Neural cell (in vitro differentiated cells): ENCODE results near the gene ACER2. TPM values are rescaled to one million over a fixed set of nuclear protein-coding genes. Genes with fewer than 3 reads are reported as not detected.

Experiments used
- H2AFZ ChIP-seq: fragments of 200-600, 300-800 bp; sonication (generic), shearing (Covaris generic); 2 replicates; pipeline ENCODE4 v1.6.0; 2014; ENCODE audit warnings: low read depth, mild to moderate bottlenecking, antibody characterized with exemption, low read length, moderate library complexity
- H3F3A ChIP-seq: fragments of 200-600 bp; shearing (Covaris generic); 2 replicates; pipeline ENCODE4 v1.6.1; 2016; ENCODE audit warnings: mild to moderate bottlenecking, moderate library complexity, mixed read lengths, antibody characterized with exemption, low read length; ENCODE audit not compliant: insufficient read depth, poor library complexity, severe bottlenecking
- H3K27ac ChIP-seq: fragments of 200-600, 300-800 bp; sonication (generic), shearing (Covaris generic); 2 replicates; pipeline ENCODE4 v1.5.1; 2014; ENCODE audit warnings: mild to moderate bottlenecking, low read length, moderate library complexity
- H3K27me3 ChIP-seq: fragments of 300-800, 200-600 bp; sonication (generic), shearing (Covaris generic); 2 replicates; pipeline ENCODE4 v1.6.0; 2014; ENCODE audit warnings: mild to moderate bottlenecking, low read depth, low read length, moderate library complexity; ENCODE audit not compliant: insufficient read depth
- H3K36me3 ChIP-seq: fragments of 300-800, 200-600 bp; sonication (generic), shearing (Covaris generic); 2 replicates; pipeline ENCODE4 v1.5.1; 2014; ENCODE audit warnings: mild to moderate bottlenecking, antibody characterized with exemption, low read length, moderate library complexity; ENCODE audit not compliant: insufficient read depth
- H3K4me2 ChIP-seq: fragments of 300-800, 200-600 bp; sonication (generic), shearing (Covaris generic); 2 replicates; pipeline ENCODE4 v1.6.0; 2014; ENCODE audit warnings: mild to moderate bottlenecking, low read length
- H3K4me3 ChIP-seq: fragments of 300-800, 200-600 bp; sonication (generic), shearing (Covaris generic); 2 replicates; pipeline ENCODE4 v1.5.1; 2014; ENCODE audit warnings: mild to moderate bottlenecking, low read length, moderate library complexity
- H3K79me2 ChIP-seq: fragments of 200-600 bp; shearing (Covaris generic); replicated peaks from 2 replicates; pipeline ENCODE4 v1.6.0; 2014; ENCODE audit warnings: mild to moderate bottlenecking, low read length, moderate library complexity; ENCODE audit not compliant: insufficient read depth
- H3K9ac ChIP-seq: fragments of 300-800, 200-600 bp; sonication (generic), shearing (Covaris generic); 2 replicates; pipeline ENCODE4 v1.6.1; 2016; ENCODE audit warnings: mild to moderate bottlenecking, low read length, mixed read lengths
- H3K9me2 ChIP-seq: fragments of 200-600 bp; shearing (Covaris generic); 2 replicates; pipeline ENCODE4 v1.6.1; 2016; ENCODE audit warnings: mild to moderate bottlenecking, low read length, mixed read lengths; ENCODE audit not compliant: insufficient read depth
- H3K9me3 ChIP-seq: fragments of 200-600, 300-800 bp; sonication (generic), shearing (Covaris generic); 2 replicates; pipeline ENCODE4 v1.6.1; 2016; ENCODE audit warnings: mild to moderate bottlenecking, mixed run types, low read length, moderate library complexity, mixed read lengths
- H4K20me1 ChIP-seq: fragments of 200-600 bp; shearing (Covaris generic); 2 replicates; pipeline ENCODE4 v1.6.1; 2016; ENCODE audit warnings: mild to moderate bottlenecking, mixed run types; ENCODE audit not compliant: insufficient read depth
- EP300 ChIP-seq: fragments of 450-650 bp; conservative IDR thresholded peaks from 2 replicates; pipeline ENCODE4 v1.6.1; 2014; ENCODE audit warnings: antibody characterized with exemption, mild to moderate bottlenecking, moderate library complexity; ENCODE audit not compliant: poor library complexity, severe bottlenecking
- EZH2 ChIP-seq: fragments of 200-600, 300-800 bp; shearing (Covaris generic), sonication (generic); IDR thresholded peaks from 2 replicates; pipeline ENCODE4 v1.6.1; 2014; ENCODE audit warnings: antibody characterized with exemption, low read length, borderline replicate concordance, mild to moderate bottlenecking; ENCODE audit not compliant: insufficient read depth, poor library complexity, severe bottlenecking
- MXI1 ChIP-seq: fragments of 450-650 bp; conservative IDR thresholded peaks from 2 replicates; pipeline ENCODE4 v1.6.1; 2014; ENCODE audit warnings: antibody characterized with exemption, mild to moderate bottlenecking; ENCODE audit not compliant: poor library complexity, severe bottlenecking
- POLR2AphosphoS5 ChIP-seq: IDR thresholded peaks from 2 replicates; pipeline ENCODE4 v1.6.1; 2012
- RAD21 ChIP-seq: fragments of 450-650 bp; conservative IDR thresholded peaks from 2 replicates; pipeline ENCODE4 v1.6.1; 2014; ENCODE audit warnings: antibody characterized with exemption, mild to moderate bottlenecking, moderate library complexity
- SMC3 ChIP-seq: fragments of 450-650 bp; conservative IDR thresholded peaks from 2 replicates; pipeline ENCODE4 v1.6.1; 2014; ENCODE audit warnings: antibody characterized with exemption, mild to moderate bottlenecking, moderate library complexity; ENCODE audit not compliant: poor library complexity
- TAF1 ChIP-seq: IDR thresholded peaks from 2 replicates; pipeline ENCODE4 v1.6.1; 2012; ENCODE audit warnings: low read depth
- polyA plus RNA-seq: library from polyadenylated mRNA; depleted of rRNA; stranded (reverse); fragments of >200 nt; gene quantifications from 2 replicates; pipeline ENCODE4 v1.2.3, GENCODE V29; 2014
- TF ChIP-seq, protein P1 (sequence below): IDR thresholded peaks from 2 replicates; pipeline ENCODE4 v1.6.1; 2012; ENCODE audit warnings: borderline replicate concordance
- TF ChIP-seq, protein P2 (sequence below): fragments of 450-650 bp; IDR thresholded peaks from 2 replicates; pipeline ENCODE4 v1.5.1; 2014; ENCODE audit warnings: antibody characterized with exemption, mild to moderate bottlenecking, moderate library complexity; ENCODE audit not compliant: poor library complexity, severe bottlenecking

ACER2 gene
- polyA plus RNA-seq, 1 donor from 2014 or later: 3.0 TPM

DNA sequence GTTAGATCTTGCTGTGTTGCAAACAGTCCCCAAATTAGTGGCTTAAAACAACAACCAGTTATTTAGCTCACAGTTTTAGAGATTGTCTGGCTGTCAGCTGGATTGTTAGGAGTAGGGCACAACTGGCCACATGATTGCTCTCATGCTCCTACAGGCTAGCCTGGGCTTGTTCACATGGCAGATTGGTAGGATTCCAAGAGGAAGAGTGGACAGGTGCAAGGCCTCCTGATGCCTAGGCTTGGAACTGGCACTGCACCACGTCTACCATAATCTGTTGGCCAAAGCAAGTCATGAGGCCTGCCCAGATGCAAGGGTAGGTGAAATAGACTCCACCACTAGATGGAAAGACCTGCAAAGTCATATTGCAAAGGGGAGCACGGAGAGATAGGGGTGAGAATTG, 76.4 kb downstream of the ACER2 start:
- no peak overlapping the region for H2AFZ ChIP-seq
- H3K9ac ChIP-seq: no peak overlapping the region
- H3K27ac ChIP-seq: no peak overlapping the region
- no peaks in the 10 kb centered on the region for H3K27me3 ChIP-seq
- no peaks in the 10 kb centered on the region for H3K36me3 ChIP-seq
- no peaks in the 10 kb centered on the region for H4K20me1 ChIP-seq
- no peak overlapping the region for H3K4me3 ChIP-seq
- no peaks in the 10 kb centered on the region for H3F3A ChIP-seq
- TF ChIP-seq, protein P1, sequence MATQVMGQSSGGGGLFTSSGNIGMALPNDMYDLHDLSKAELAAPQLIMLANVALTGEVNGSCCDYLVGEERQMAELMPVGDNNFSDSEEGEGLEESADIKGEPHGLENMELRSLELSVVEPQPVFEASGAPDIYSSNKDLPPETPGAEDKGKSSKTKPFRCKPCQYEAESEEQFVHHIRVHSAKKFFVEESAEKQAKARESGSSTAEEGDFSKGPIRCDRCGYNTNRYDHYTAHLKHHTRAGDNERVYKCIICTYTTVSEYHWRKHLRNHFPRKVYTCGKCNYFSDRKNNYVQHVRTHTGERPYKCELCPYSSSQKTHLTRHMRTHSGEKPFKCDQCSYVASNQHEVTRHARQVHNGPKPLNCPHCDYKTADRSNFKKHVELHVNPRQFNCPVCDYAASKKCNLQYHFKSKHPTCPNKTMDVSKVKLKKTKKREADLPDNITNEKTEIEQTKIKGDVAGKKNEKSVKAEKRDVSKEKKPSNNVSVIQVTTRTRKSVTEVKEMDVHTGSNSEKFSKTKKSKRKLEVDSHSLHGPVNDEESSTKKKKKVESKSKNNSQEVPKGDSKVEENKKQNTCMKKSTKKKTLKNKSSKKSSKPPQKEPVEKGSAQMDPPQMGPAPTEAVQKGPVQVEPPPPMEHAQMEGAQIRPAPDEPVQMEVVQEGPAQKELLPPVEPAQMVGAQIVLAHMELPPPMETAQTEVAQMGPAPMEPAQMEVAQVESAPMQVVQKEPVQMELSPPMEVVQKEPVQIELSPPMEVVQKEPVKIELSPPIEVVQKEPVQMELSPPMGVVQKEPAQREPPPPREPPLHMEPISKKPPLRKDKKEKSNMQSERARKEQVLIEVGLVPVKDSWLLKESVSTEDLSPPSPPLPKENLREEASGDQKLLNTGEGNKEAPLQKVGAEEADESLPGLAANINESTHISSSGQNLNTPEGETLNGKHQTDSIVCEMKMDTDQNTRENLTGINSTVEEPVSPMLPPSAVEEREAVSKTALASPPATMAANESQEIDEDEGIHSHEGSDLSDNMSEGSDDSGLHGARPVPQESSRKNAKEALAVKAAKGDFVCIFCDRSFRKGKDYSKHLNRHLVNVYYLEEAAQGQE: no peak
- no peak for TF ChIP-seq MXI1
- TF ChIP-seq EP300: no peak
- TF ChIP-seq SMC3: no peak
- TF ChIP-seq, protein P2, sequence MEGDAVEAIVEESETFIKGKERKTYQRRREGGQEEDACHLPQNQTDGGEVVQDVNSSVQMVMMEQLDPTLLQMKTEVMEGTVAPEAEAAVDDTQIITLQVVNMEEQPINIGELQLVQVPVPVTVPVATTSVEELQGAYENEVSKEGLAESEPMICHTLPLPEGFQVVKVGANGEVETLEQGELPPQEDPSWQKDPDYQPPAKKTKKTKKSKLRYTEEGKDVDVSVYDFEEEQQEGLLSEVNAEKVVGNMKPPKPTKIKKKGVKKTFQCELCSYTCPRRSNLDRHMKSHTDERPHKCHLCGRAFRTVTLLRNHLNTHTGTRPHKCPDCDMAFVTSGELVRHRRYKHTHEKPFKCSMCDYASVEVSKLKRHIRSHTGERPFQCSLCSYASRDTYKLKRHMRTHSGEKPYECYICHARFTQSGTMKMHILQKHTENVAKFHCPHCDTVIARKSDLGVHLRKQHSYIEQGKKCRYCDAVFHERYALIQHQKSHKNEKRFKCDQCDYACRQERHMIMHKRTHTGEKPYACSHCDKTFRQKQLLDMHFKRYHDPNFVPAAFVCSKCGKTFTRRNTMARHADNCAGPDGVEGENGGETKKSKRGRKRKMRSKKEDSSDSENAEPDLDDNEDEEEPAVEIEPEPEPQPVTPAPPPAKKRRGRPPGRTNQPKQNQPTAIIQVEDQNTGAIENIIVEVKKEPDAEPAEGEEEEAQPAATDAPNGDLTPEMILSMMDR: no peak
- TF ChIP-seq EZH2: no peak
- TF ChIP-seq POLR2AphosphoS5: no peak
- H3K9me2 ChIP-seq: no peaks in the 10 kb centered on the region
- H3K9me3 ChIP-seq: no peaks in the 10 kb centered on the region
- H3K79me2 ChIP-seq: no peaks in the 10 kb centered on the region
- no peak overlapping the region for H3K4me2 ChIP-seq

DNA sequence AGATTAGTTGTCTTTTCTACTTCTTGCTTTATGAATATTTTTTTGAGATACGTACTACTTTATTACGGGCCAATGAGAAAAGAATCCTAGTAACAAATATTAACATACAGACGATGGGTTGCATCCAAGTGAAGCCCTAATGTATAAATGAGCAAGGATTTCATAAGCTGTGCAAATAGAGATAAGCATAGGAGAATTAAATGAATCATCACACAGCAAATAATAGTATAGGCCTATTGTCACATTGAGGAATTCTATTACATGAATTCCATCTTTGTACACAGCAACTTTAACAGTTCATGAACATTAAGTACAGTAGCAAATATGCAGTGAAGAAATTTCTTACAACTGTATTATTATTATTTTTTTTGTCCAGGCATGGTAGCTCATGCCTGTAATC, 78.0 kb downstream of the ACER2 start:
- Histone ChIP-seq H4K20me1 (no peaks in the 10 kb centered on the region), H3K79me2 (no peaks in the 10 kb centered on the region), H3F3A (no peaks in the 10 kb centered on the region), H3K4me2 (no peak overlapping the region), H3K9ac (no peak overlapping the region), H2AFZ (no peak overlapping the region), H3K36me3 (no peaks in the 10 kb centered on the region), H3K4me3 (no peak overlapping the region), H3K27ac (no peak overlapping the region), H3K9me3 (no peaks in the 10 kb centered on the region), H3K9me2 (no peaks in the 10 kb centered on the region), H3K27me3 (no peaks in the 10 kb centered on the region)
- TF ChIP-seq, protein P2: no peak
- TF ChIP-seq, protein P1: no peak
- TF ChIP-seq POLR2AphosphoS5 (no peak), EZH2 (no peak), MXI1 (no peak), TAF1 (no peak), RAD21 (no peak), EP300 (no peak), SMC3 (no peak)
